OCI-LY3 (cell line): ENCODE measurements around the gene NEMF.

Experiments
- H2AFZ ChIP-seq: fragments of 200-600, 300-600 bp; shearing (Covaris generic); 2 replicates; pipeline ENCODE4 v1.6.0; 2014; ENCODE audit warnings: antibody characterized with exemption, low read depth, low read length
- H3K27ac ChIP-seq: fragments of 200-600, 300-600 bp; sonication (generic); 2 replicates; pipeline ENCODE4 v1.5.1; 2014; ENCODE audit warnings: mild to moderate bottlenecking, low read length, moderate library complexity, mixed read lengths
- H3K27me3 ChIP-seq: fragments of 200-600, 300-600 bp; sonication (generic); 2 replicates; pipeline ENCODE4 v1.6.1; 2014; ENCODE audit warnings: low read depth, low read length, mixed read lengths
- H3K36me3 ChIP-seq: fragments of 200-600, 300-600 bp; sonication (generic); replicated peaks from 2 replicates; pipeline ENCODE3; 2014; ENCODE audit warnings: low read depth, low read length, mixed read lengths
- H3K4me1 ChIP-seq: fragments of 300-600, 200-600 bp; sonication (generic); 2 replicates; pipeline ENCODE4 v1.6.1; 2014; ENCODE audit warnings: low read length, mixed read lengths
- H3K4me2 ChIP-seq: fragments of 200-600, 300-600 bp; sonication (generic); 2 replicates; pipeline ENCODE4 v1.6.1; 2014; ENCODE audit warnings: low read length, mixed read lengths
- H3K4me3 ChIP-seq: fragments of 300-600, 200-600 bp; sonication (generic); 2 replicates; pipeline ENCODE4 v1.5.1; 2014; ENCODE audit warnings: antibody characterized with exemption, mild to moderate bottlenecking, low read length, moderate library complexity
- H3K79me2 ChIP-seq: fragments of 300-600, 200-600 bp; shearing (Covaris generic); 2 replicates; pipeline ENCODE4 v1.6.1; 2014; ENCODE audit warnings: mild to moderate bottlenecking, low read length, mixed read lengths
- H3K9ac ChIP-seq: fragments of 300-600, 200-600 bp; shearing (Covaris generic); 2 replicates; pipeline ENCODE4 v1.6.0; 2014; ENCODE audit warnings: mild to moderate bottlenecking, low read length, moderate library complexity
- H3K9me3 ChIP-seq: fragments of 200-600, 300-600 bp; shearing (Covaris generic); 2 replicates; pipeline ENCODE4 v1.6.1; 2014; ENCODE audit warnings: low read length, mixed read lengths; ENCODE audit not compliant: insufficient read depth
- H4K20me1 ChIP-seq: fragments of 200-600, 300-600 bp; sonication (generic); 2 replicates; pipeline ENCODE4 v1.6.1; 2016; ENCODE audit warnings: low read length, mixed read lengths; ENCODE audit not compliant: insufficient read depth
- CTCF ChIP-seq: fragments of 200-600, 300-600 bp; sonication (generic); IDR thresholded peaks from 2 replicates; pipeline ENCODE4 v1.5.1; 2014; ENCODE audit warnings: antibody characterized with exemption, low read length, low read depth
- EZH2phosphoT487 ChIP-seq: fragments of 200-600 bp; shearing (Covaris generic); IDR thresholded peaks from 2 replicates; pipeline ENCODE4 v1.6.1; 2018; ENCODE audit warnings: antibody characterized with exemption, mixed run types, low read depth

NEMF gene

DNA sequence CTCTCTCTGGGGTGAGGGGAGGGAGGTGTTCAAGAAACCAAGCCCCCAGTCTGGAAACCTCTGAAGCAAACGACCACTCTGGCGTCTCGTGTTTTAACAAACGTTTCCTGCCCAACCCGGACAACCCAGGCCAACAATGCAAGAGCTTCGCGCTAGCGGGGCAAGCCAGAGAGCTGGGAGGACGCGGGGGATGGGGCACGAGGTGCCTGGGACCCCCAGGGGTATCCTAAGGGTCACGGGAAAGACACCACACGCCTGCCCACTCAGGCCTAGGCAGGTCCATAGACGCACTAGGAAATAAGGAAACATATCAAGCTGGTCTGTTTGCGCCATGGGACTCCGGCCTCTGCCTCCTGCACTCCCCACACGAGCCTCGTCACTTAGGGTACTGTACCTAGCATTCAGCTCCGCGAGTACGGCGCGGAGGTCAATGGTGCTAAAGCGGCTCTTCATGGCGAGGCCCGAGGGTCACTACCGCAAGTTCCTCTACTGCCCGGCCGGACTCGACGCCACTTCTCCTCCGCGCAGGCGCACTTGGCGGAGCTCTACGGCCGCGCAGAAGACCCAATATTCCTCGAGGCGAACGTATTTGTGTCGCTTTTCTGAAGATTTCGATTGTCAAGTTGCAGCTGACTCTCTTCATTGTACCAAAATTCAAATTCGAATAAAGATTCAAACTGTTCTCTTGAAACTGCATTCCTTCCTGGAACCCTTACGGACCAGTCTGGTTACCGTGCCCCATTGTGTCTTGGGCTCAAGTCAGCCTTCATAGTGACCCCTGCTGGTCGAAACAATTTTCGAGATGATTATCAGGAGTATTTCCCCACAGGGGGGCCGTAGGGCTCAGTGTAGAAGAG lies at the start of gene NEMF:
NEMF (minus strand) TSS at position 488 of the 857 bp plus-strand sequence; CDS start at position 453, 35 bp downstream.
- H3K4me1 ChIP-seq = peaks cover 12% of the 10 kb centered on the region
- H3K9ac ChIP-seq = peak within 1 kb of the TSS; percentile 90
- H3K9me3 ChIP-seq = no peaks in the 10 kb centered on the region
- H4K20me1 ChIP-seq = peaks cover 4% of the 10 kb centered on the region
- H2AFZ ChIP-seq = peak within 1 kb of the TSS; percentile 100
- peak within 1 kb of the TSS; percentile 91 for H3K4me3 ChIP-seq
- TF ChIP-seq CTCF (peak; percentile 98), EZH2phosphoT487 (no peak)
- peak within 1 kb of the TSS; percentile 84 for H3K4me2 ChIP-seq
- H3K27ac ChIP-seq = peak within 1 kb of the TSS; percentile 72
- H3K79me2 ChIP-seq = peaks cover 49% of the 10 kb centered on the region
- H3K27me3 ChIP-seq = no peaks in the 10 kb centered on the region
- H3K36me3 ChIP-seq = peaks cover 18% of the 10 kb centered on the region

- Histone ChIP-seq H3K79me2 (peaks cover 45% of the 10 kb centered on the region), H3K4me3 (no peak overlapping the region), H3K36me3 (peaks cover 25% of the 10 kb centered on the region), H3K27ac (no peak overlapping the region), H3K9ac (no peak overlapping the region), H2AFZ (no peak overlapping the region), H3K27me3 (no peaks in the 10 kb centered on the region), H3K9me3 (no peaks in the 10 kb centered on the region), H4K20me1 (peaks cover 28% of the 10 kb centered on the region), H3K4me2 (no peak overlapping the region), H3K4me1 (peaks cover 41% of the 10 kb centered on the region)
- TF ChIP-seq CTCF (no peak), EZH2phosphoT487 (no peak)
These were observed 48.4 kb upstream of the NEMF start for GRCh38 chr14:49900973-49901372.

GRCh38 chr14:49898485-49898884 lies 45.9 kb upstream of the NEMF start:
- Histone ChIP-seq H3K27me3 (no peaks in the 10 kb centered on the region), H3K9ac (0 out of 2 replicates have a peak overlapping the region, but pooled peaks have one; percentile 2), H3K79me2 (peaks cover 69% of the 10 kb centered on the region), H3K9me3 (no peaks in the 10 kb centered on the region), H3K4me3 (peak overlapping the region; percentile 98), H2AFZ (no peak overlapping the region), H3K27ac (peak overlapping the region; percentile 96), H3K36me3 (peaks cover 44% of the 10 kb centered on the region), H3K4me2 (peak overlapping the region; percentile 90), H3K4me1 (peaks cover 36% of the 10 kb centered on the region), H4K20me1 (peaks cover 50% of the 10 kb centered on the region)
- TF ChIP-seq EZH2phosphoT487 (no peak), CTCF (no peak)

GRCh38 chr14:49897965-49898364 lies 45.4 kb upstream of the NEMF start:
- peaks cover 75% of the 10 kb centered on the region for H3K79me2 ChIP-seq
- peak overlapping the region; percentile 100; the same call in 1 of the 2 replicates for H3K9ac ChIP-seq
- peak overlapping the region; percentile 96 for H3K27ac ChIP-seq
- H3K4me2 ChIP-seq = peak overlapping the region; percentile 90
- H3K4me1 ChIP-seq = peaks cover 36% of the 10 kb centered on the region
- no peaks in the 10 kb centered on the region for H3K27me3 ChIP-seq
- H4K20me1 ChIP-seq = peaks cover 50% of the 10 kb centered on the region
- no peak overlapping the region for H2AFZ ChIP-seq
- TF ChIP-seq CTCF (no peak), EZH2phosphoT487 (no peak)
- peaks cover 43% of the 10 kb centered on the region for H3K36me3 ChIP-seq
- no peaks in the 10 kb centered on the region for H3K9me3 ChIP-seq
- peak overlapping the region; percentile 98 for H3K4me3 ChIP-seq
